Gastroesophageal sphincter (tissue), 3 donors: ENCODE data around the gene KCNN3.

ENCODE experiments used
- CTCF ChIP-seq, 4 experiments: fragments of 200-600 bp in 2 of 4; fragments of 450-650 bp in 2 of 4; sonication (generic) in 1 of 4; IDR thresholded peaks; one replicate each; pipeline ENCODE4 v1.5.1; 2017 to 2019; ENCODE audit warnings: antibody characterized with exemption in 4 of 4, mild to moderate bottlenecking in 2 of 4, moderate library complexity in 2 of 4
- POLR2AphosphoS5 ChIP-seq: sonication (generic); formaldehyde crosslinking; IDR thresholded peaks from one replicate; pipeline ENCODE4 v1.6.1; 2017; ENCODE audit warnings: antibody characterized with exemption

- TF ChIP-seq CTCF (IDR thresholded peaks at IDR 0.05) (no peak), POLR2AphosphoS5 (no peak)
Measured at GRCh38 chr1:154752273-154753030, 117.6 kb downstream of the KCNN3 start.
